ENCODE measurements around the gene CDH26. TPM values are rescaled to one million over a fixed set of nuclear protein-coding genes. Genes with fewer than 3 reads are reported as not detected.

Gene CDH26
- total and polyA plus RNA-seq, 10 of the 15 experiments (the other 5 are each of a cell fraction or from before 2014, with no cell fraction given), result 0.03 to 0.19 (median 0.08) TPM; not detected in 4

GRCh38 chr20:60053125-60053817 is 95.0 kb downstream of the CDH26 start (continued):
- no peak for TF ChIP-seq RELB (IDR thresholded peaks at IDR 0.05; ENCODE audit: low read depth)
- no peak for TF ChIP-seq ATF2 (IDR thresholded peaks at IDR 0.05; ENCODE audit: low read length)
- no peak for TF ChIP-seq ASH2L (IDR thresholded peaks at IDR 0.05; ENCODE audit: borderline replicate concordance, low read depth)
- no peak for TF ChIP-seq ZBTB33 (IDR thresholded peaks at IDR 0.05)

- no peak overlapping the region for H3K9ac ChIP-seq (ENCODE audit: control insufficient read depth, insufficient read depth, low read length)
- no peaks in the 10 kb centered on the region for H3K27me3 ChIP-seq (replicated peaks in 1 of 2; ENCODE audit: control insufficient read depth in 2 of 2, insufficient read depth in 2 of 2, low read length in 1 of 2)
- H2AFZ ChIP-seq (ENCODE audit: control insufficient read depth, low read depth, low read length), result no peak overlapping the region
- ChIA-PET POLR2A (no interaction called here), SMC1A (ENCODE audit: uncharacterized antibody, unreplicated experiment) (no interaction called here), RAD21 (ENCODE audit: unreplicated experiment) (no interaction called here), CTCF (no interaction called here)
- no peaks in the 10 kb centered on the region for H4K20me1 ChIP-seq (ENCODE audit: control insufficient read depth, insufficient read depth)
- no peaks in the 10 kb centered on the region for H3K4me1 ChIP-seq (ENCODE audit: control insufficient read depth, insufficient read depth, low read length)
- TF ChIP-seq BRCA1 (IDR thresholded peaks at IDR 0.05; ENCODE audit: low read depth, low read length) (no peak), NR2F1 (conservative IDR thresholded peaks at IDR 0.05) (no peak), KAT2A (conservative IDR thresholded peaks at IDR 0.05; ENCODE audit: control insufficient read depth, low read depth, low read length) (no peak), ETV6 (conservative IDR thresholded peaks at IDR 0.05 in 1 of 2, IDR thresholded peaks at IDR 0.05 in 1 of 2; ENCODE audit: borderline replicate concordance in 1 of 2, low read depth in 1 of 2) (no peak), EP300 (IDR thresholded peaks at IDR 0.05; ENCODE audit: borderline replicate concordance in 1 of 2, control insufficient read depth in 1 of 2, low read depth in 2 of 2, low read length in 2 of 2) (no peak), PRDM15 (CRISPR knock-in tag; IDR thresholded peaks at IDR 0.05) (no peak)
- DNase-seq (ENCODE audit: low read depth, low spot score) (no peak), ATAC-seq (no peak), FAIRE-seq (no peak)
- H3K36me3 ChIP-seq (ENCODE audit: control insufficient read depth in 2 of 2, insufficient read depth in 2 of 2, low read length in 1 of 2), result no peaks in the 10 kb centered on the region
- intact Hi-C loops (cut with micrococcal nuclease; ENCODE audit: unreplicated experiment) (loop anchor here (10.0 kb wide), 1 partner anchor 109 kb away; the partner anchor contains the start of genes FAM217B and PPP1R3D), in situ Hi-C loops (cut with MboI) (no loop called here)
- H3K79me2 ChIP-seq (ENCODE audit: control insufficient read depth, insufficient read depth, low read length), result no peaks in the 10 kb centered on the region
- BruUV-seq (replicated peaks), result no TSS peak
- H3K4me2 ChIP-seq (ENCODE audit: control insufficient read depth, insufficient read depth), result no peak overlapping the region
- WGBS (ENCODE audit: insufficient coverage, insufficient replicate concordance, low lambda C conversion rate, missing lambda C conversion rate), result 4% methylated on average over 4 of the region's 4 CpGs
- H3K4me3 ChIP-seq, result no peak overlapping the region
- H3K9me3 ChIP-seq (replicated peaks; ENCODE audit: control insufficient read depth, insufficient read depth, low read length), result no peaks in the 10 kb centered on the region
- H3K27ac ChIP-seq (ENCODE audit: control insufficient read depth, insufficient read depth), result no peak overlapping the region
Observed at GRCh38 chr20:60053818-60054190, 95.6 kb downstream of the CDH26 start.
